GM12892 (cell line): ENCODE measurements around the gene KRTAP12-4.

Experiments used
- POLR2A ChIP-seq: IDR thresholded peaks from 2 replicates; pipeline ENCODE4 v1.6.1; 2011; ENCODE audit warnings: low read depth, low read length, control low read depth
- POLR2AphosphoS5 ChIP-seq: IDR thresholded peaks from 2 replicates; pipeline ENCODE4 v1.6.1; 2011; ENCODE audit warnings: low read depth, low read length, control low read depth

GRCh38 chr21:44650973-44651675, 3.3 kb downstream of the KRTAP12-4 start:
- TF ChIP-seq POLR2AphosphoS5: no peak
- TF ChIP-seq POLR2A: no peak
